GM19324 (cell line): ENCODE results near the gene ERVFRD-1.
"Not testable (repeated sequence)": the region's sequence is repeated elsewhere in the genome, so short reads cannot be mapped to it uniquely, and the experiment has no call there.

Source experiments
- ATAC-seq: cut with Tn5 transposase; IDR thresholded peaks from one replicate; pipeline ENCODE4 v1.9.1; 2021; ENCODE audit warnings: mild to moderate bottlenecking, moderate library complexity; ENCODE audit not compliant: unreplicated experiment, low FRiP score

The ERVFRD-1 gene

GRCh38 chr6:11130605-11131004, 19.1 kb upstream of the ERVFRD-1 start:
- ATAC-seq = no peak

- no peak for ATAC-seq
Measured at GRCh38 chr6:11129908-11130565, 18.5 kb upstream of the ERVFRD-1 start.

DNA sequence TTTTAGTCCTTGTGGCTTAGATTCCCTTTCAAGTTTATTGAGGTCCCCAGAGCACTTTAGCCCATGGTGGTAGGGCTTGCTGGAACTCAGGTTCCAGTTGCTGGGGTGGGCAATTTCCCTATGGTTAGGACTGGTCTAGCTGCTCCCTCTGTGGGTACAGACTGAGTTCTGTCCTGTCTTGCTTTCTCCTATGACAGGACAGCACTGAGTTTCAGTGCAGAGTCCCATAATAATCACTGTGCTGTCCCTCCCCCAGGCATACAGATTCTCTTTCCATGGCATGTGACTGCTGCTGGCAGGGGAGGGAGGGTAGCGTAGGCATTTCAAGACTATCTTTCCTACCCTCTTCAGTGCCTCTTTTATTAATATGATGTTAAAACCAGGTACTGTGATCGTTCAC, 17.1 kb upstream of the ERVFRD-1 start:
- ATAC-seq = no peak

DNA sequence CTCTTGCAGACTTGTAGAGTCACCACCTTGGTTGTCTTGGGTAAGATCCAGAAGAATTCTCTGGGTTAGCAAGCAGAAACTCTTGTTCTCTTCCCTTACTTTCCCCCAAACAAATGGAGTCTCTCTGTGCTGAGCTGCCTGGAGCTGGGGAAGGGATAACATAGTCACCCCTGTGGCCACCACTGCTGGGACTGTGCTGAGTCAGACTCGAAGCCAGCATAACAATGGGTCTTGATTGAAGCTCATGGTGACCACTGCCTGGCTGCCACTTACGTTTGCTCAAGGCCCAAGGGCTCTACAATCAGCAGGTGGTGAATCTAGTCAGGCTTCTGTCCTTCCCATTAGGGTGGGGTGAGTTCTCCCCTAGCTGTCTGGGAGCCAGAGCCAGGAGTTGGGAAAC, 15.4 kb upstream of the ERVFRD-1 start:
- no peak for ATAC-seq

DNA sequence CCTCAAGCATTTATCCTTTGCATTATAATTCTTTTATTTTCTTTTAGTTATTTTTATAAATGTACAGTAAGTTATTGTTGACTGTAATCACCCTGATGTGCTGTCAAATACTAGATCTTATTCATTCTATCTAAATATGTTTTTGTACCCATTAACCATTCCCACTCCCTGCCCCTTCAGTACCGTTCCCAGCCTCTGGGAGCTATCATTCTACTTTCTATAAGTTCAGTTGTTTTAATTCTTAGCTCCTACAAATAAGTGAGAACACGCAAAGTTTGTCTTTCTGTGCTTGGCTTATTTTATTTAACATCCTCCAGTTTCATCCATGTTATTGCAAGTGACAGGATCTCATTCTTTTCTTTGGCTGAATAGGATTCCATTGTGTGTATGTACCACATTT, 12.5 kb upstream of the ERVFRD-1 start:
- ATAC-seq = no peak

DNA sequence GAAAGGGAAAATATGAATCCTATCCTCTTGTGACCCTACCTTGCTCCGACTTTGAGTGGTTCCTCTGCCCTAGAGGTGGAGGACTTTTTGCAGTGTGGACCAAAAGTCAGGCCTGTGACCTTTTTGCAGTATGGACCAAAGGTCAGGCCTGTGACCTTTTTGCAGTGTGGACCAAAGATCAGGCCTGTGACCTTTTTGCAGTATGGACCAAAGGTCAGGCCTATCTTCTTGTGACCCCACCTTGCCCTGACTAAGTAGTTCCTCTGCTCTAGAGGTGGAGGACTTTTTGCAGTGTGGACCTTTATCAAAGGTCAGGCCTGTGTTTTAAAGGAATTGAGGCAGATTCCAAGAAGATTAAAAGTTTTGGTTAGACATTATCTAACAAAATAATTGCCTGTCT, 10.9 kb upstream of the ERVFRD-1 start:
- ATAC-seq = no peak

DNA sequence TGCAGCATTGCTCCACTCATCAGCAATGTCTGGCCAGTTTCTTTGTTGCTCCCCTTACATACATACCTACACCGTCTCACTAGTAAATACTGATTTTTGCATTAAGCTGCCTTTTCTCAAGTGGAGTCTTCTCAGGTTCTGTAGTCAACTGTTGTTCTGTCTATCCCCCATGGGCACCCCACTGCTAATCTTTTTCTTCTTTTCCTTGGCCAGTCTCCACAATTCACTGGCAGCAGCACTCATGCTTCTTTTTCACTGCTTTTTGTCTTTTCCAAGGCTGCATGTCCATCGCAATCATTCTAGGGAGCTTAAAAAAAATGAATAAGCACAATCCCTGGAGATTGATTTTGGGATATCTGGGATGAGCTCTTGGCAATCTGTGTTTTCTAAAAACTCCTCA, 10.3 kb upstream of the ERVFRD-1 start:
- ATAC-seq = no peak

- ATAC-seq = no peak
Measured at GRCh38 chr6:11120271-11121005, 8.9 kb upstream of the ERVFRD-1 start.

- not testable (repeated sequence) for ATAC-seq
Measured at GRCh38 chr6:11115808-11116536, 4.4 kb upstream of the ERVFRD-1 start.

GRCh38 chr6:11113038-11113437, 1.5 kb upstream of the ERVFRD-1 start:
- ATAC-seq = no peak

- ATAC-seq = peak; percentile 37
Measured at GRCh38 chr6:11111769-11112437, 378 bp upstream of the ERVFRD-1 start.

- ATAC-seq = no peak
Measured at GRCh38 chr6:11108726-11109125, 2.8 kb downstream of the ERVFRD-1 start.

- no peak for ATAC-seq
Measured at GRCh38 chr6:11103065-11103464, 8.5 kb downstream of the ERVFRD-1 start.

- ATAC-seq = no peak
Measured at GRCh38 chr6:11101417-11101816, 10.1 kb downstream of the ERVFRD-1 start.

DNA sequence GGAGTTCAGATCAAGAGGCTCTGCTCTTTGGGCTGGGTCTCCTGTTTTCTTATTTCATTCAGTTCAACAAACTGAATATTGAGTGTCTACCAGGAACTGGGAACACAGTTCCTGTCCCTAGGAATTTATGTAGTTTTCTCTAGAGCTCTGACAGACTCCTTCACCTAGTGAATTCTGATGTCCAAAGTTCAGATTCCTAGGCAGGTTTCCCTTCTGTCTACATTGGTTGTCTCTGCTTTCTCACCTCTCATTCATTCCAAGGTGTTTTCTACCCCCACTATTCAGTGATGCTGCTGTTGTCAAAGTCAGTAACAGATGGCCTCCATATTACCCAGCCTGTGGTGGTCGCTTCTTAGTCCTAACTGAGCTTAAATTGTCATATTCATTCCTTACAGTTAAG, 13.5 kb downstream of the ERVFRD-1 start:
- no peak for ATAC-seq

DNA sequence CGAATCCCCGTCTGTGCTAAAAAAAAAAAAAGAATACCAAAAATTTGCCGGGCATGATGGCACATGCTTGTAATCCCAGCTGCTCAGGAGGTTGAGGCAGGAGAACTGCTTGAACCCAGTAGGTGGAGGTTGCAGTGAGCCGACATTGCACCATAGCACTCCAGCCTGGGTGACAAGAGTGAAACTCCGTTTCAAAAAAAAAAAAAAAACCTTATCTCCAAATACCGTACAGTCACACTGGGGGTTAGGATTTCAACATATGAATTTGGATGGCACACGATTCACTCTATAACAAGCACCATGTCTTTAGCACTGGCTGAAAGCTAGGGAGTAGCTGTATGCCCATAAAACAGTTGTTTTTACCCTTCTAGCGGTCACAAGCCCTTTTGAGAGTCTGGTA, 14.0 kb downstream of the ERVFRD-1 start:
- ATAC-seq = no peak

DNA sequence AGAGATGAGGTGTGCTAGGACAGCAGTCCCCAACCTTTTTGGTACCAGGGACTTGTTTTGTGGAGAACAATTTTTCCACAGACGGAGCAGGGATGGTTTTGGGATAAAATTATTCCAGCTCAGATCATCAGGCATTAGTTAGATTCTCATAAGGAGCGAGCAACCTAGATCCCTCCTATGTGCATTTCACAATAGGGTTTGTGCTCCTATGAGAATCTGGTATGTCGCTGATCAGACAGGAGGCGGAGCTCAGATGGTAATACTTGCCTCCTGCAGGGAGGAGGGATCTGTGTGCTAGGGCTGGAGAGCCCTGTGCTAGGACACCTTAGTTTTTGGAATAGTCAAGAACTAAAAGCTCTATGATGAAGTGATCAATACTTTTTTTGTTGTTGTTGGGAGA, 15.4 kb downstream of the ERVFRD-1 start:
- ATAC-seq = no peak

- ATAC-seq = no peak
Measured at GRCh38 chr6:11094941-11095340, 16.6 kb downstream of the ERVFRD-1 start.

DNA sequence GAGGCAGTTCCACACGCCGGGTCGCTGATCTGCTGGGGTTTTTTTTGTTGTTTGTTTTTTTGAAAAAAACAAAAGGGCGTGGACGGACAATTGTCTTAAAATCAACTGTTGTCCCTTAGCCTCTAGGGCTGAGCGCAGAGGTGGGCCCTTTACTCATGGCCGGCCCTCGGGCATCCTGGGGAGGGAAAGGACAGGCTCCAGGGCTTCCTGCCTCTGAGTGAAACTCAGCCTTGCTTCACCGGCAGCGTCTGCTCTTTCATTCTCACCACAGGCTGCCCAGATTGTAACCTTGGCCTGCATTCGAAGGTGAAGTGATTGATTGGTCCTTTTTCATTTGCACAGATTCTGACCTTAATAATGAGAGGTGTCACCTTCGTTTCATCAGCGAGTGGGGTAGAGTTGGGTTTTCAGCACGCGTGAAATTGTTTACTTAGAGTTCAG, 17.1 kb downstream of the ERVFRD-1 start:
- ATAC-seq = peak; percentile 20

DNA sequence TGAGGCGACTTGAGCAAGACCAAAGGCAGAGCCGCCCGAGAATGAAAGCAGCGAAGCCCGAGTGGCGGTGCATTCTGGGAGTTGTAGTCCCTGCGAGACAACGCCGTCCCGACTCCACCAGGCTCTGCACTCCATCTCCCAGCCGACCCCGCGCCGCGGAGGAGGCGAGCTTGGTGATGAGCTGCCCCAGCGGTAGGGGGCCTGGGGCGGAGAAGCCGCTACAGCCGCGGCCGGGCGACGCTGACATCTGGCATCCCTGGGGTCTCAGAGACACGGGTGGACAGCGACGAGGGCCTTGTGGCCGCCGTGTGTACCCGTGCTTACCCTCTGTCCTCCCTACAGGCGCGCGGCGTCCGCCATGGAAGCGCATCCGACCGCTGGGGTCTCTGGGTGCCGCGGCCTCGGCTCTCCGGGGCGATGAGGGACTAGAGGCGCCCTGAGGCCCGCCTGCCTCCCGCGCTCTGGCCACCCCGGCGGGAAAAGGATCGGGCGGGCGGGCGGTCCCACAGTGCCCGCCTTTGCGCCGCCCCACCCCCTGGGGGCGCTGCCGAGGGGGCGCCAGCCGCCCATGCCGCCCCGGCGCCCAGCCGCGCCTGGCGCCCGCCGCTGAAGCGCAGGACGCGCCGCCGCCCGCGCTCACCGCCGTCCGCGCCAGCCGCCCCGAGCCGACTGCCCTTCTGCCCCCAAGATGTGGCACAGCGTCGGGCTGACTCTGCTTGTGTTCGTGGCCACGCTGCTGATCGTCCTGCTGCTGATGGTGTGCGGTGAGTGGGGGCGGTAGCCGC, 17.7 kb downstream of the ERVFRD-1 start, which contains the start of gene SMIM13:
Gene SMIM13, plus strand, starts transcription at position 209 of the 785 bp plus-strand sequence. Its CDS starts 480 bp downstream, at position 689.
- peak; percentile 91 for ATAC-seq
